B cell (primary cell): Measurements from ENCODE around the gene KDM6B. TPM values are rescaled to one million over a fixed set of nuclear protein-coding genes. Genes with fewer than 3 reads are reported as not detected.
A peak's percentile ranks its signal among the peaks of the same experiment; 100 is the strongest.

Experiments
- ATAC-seq: fragments of 200-7000 bp; cut with Tn5 transposase; one replicate; pipeline ENCODE4 v1.10.0; 2021; ENCODE audit warnings: low read depth, mild to moderate bottlenecking, moderate number of reproducible peaks, moderate library complexity
- CTCF ChIA-PET: fragments of 350-600 bp; sonication (Branson Sonifier 250); formaldehyde crosslinking; loops from one replicate; lab custom pipeline; 2021; ENCODE audit warnings: antibody characterized with exemption, inconsistent platforms; lab: Charles Lee
- POLR2A ChIA-PET: fragments of 350-600 bp; sonication (Branson Sonifier 250); formaldehyde crosslinking; loops from one replicate; lab custom pipeline; 2021; ENCODE audit warnings: antibody characterized with exemption; lab: Charles Lee
- DNase-seq: peaks from one replicate; pipeline ENCODE4 v3.0.0; 2013
- H2AFZ ChIP-seq: 2 replicates; pipeline ENCODE4 v1.6.1; 2012; ENCODE audit warnings: mild to moderate bottlenecking, low read depth, low read length; ENCODE audit not compliant: insufficient read depth, poor library complexity, severe bottlenecking
- H3K27ac ChIP-seq, 2 donors: 1 replicate in 1 of 2; 2 replicates in 1 of 2; pipeline ENCODE4 v1.5.1; 2012 to 2013; ENCODE audit warnings: low read length in 2 of 2, mild to moderate bottlenecking in 2 of 2, moderate library complexity in 1 of 2
- H3K27me3 ChIP-seq, 4 experiments: fragments of 200-600 bp in 1 of 4; sonication (generic) in 1 of 4; replicated peaks in 1 of 4; 1 replicate in 2 of 4; 2 replicates in 2 of 4; pipeline versions ENCODE4 v1.6.1 to v1.7.0; 2013 to 2016; ENCODE audit warnings: low read length in 3 of 4, mild to moderate bottlenecking in 2 of 4, mixed read lengths in 1 of 4, moderate library complexity in 1 of 4; ENCODE audit not compliant: insufficient read depth in 4 of 4, control insufficient read depth in 3 of 4; ENCODE audit errors: control extremely low read depth in 1 of 4
- H3K36me3 ChIP-seq, 2 experiments: replicated peaks in 1 of 2; 1 replicate in 1 of 2; 2 replicates in 1 of 2; pipeline versions ENCODE4 v1.6.1 to v1.7.1; 2013; ENCODE audit warnings: low read length in 1 of 2; ENCODE audit not compliant: insufficient read depth in 2 of 2, control insufficient read depth in 1 of 2; ENCODE audit errors: control extremely low read depth in 1 of 2, extremely low read depth in 1 of 2
- H3K4me1 ChIP-seq, 2 donors: fragments of 200-600 bp in 1 of 2; sonication (generic) in 1 of 2; 1 replicate in 1 of 2; 2 replicates in 1 of 2; pipeline versions ENCODE4 v1.5.1 to v1.6.1; 2013 to 2017; ENCODE audit warnings: low read length in 2 of 2; ENCODE audit not compliant: control insufficient read depth in 2 of 2, insufficient read depth in 2 of 2
- H3K4me2 ChIP-seq: replicated peaks from 2 replicates; pipeline ENCODE3; 2012; ENCODE audit warnings: mild to moderate bottlenecking, low read depth, low read length; ENCODE audit not compliant: poor library complexity, severe bottlenecking
- H3K4me3 ChIP-seq, 5 experiments: fragments of 200-600 bp in 1 of 5; sonication (generic) in 1 of 5; 1 replicate in 3 of 5; 2 replicates in 2 of 5; pipeline versions ENCODE4 v1.5.1 to v1.7.0; 2011 to 2016; ENCODE audit warnings: low read length in 4 of 5, mild to moderate bottlenecking in 4 of 5, low read depth in 2 of 5, control low read depth in 1 of 5, moderate library complexity in 1 of 5; ENCODE audit not compliant: insufficient read depth in 1 of 5; ENCODE audit errors: control extremely low read depth in 1 of 5, extremely low read depth in 1 of 5
- H3K79me2 ChIP-seq: fragments of 200-600 bp; sonication (generic); one replicate; pipeline ENCODE4 v1.6.0; 2016; ENCODE audit warnings: low read length; ENCODE audit not compliant: control insufficient read depth, insufficient read depth
- H3K9ac ChIP-seq: fragments of 200-600 bp; sonication (generic); 2 replicates; pipeline ENCODE4 v1.6.1; 2017; ENCODE audit warnings: mild to moderate bottlenecking, low read length, moderate library complexity
- H3K9me3 ChIP-seq, 3 donors: one replicate each; pipeline versions ENCODE4 v1.6.1 to v1.7.1; 2013; ENCODE audit warnings: low read length in 2 of 3; ENCODE audit not compliant: control insufficient read depth in 2 of 3, insufficient read depth in 1 of 3; ENCODE audit errors: control extremely low read depth in 1 of 3
- H4K20me1 ChIP-seq: 2 replicates; pipeline ENCODE4 v1.6.0; 2012; ENCODE audit warnings: mild to moderate bottlenecking, low read length; ENCODE audit not compliant: insufficient read depth, control insufficient read depth, poor library complexity, severe bottlenecking
- H3K27ac Mint-ChIP-seq: one replicate; pipeline ENCODE4 v1.8.0; 2021; ENCODE audit warnings: mixed read lengths
- H3K27me3 Mint-ChIP-seq: one replicate; pipeline ENCODE4 v1.8.0; 2021; ENCODE audit warnings: mixed read lengths
- H3K4me1 Mint-ChIP-seq: one replicate; pipeline ENCODE4 v1.8.0; 2021; ENCODE audit warnings: mixed read lengths
- H3K4me3 Mint-ChIP-seq: one replicate; pipeline ENCODE4 v1.8.0; 2021; ENCODE audit warnings: mixed read lengths
- H3K9me3 Mint-ChIP-seq: one replicate; pipeline ENCODE4 v1.8.0; 2022; ENCODE audit warnings: mixed read lengths; ENCODE audit not compliant: insufficient read depth
- EZH2 ChIP-seq: IDR thresholded peaks from 2 replicates; pipeline ENCODE4 v1.6.1; 2012; ENCODE audit warnings: borderline replicate concordance, low read depth, mild to moderate bottlenecking, moderate library complexity, low read length; ENCODE audit not compliant: insufficient read depth, poor library complexity, severe bottlenecking
- WGBS: methylation state at CpG from one replicate; pipeline ENCODE4 v1.1.5; 2013; ENCODE audit warnings: missing lambda C conversion rate; ENCODE audit not compliant: insufficient coverage; 5-methylcytosine and 5-hydroxymethylcytosine counted together
- intact Hi-C: fragments of 100-400 bp; cut with micrococcal nuclease; formaldehyde crosslinking; loops from one replicate; pipeline ENCODE4 v1.10.0; 2022
- polyA plus RNA-seq: library from polyadenylated mRNA; depleted of rRNA; stranded (reverse); fragments of >200 nt; gene quantifications from 2 replicates; pipeline ENCODE4 v1.2.3, GENCODE V29; 2012
- total RNA-seq, 2 donors: library from RNA; stranded (reverse); fragments of 120-200 nt in 1 of 2; gene quantifications; 1 replicate in 1 of 2; 2 replicates in 1 of 2; pipeline versions ENCODE4 v1.2.3 to v1.2.4, GENCODE V29; 2013 to 2022
- TF ChIP-seq, protein P1 (sequence below): fragments of 200-600 bp; IDR thresholded peaks from one replicate; pipeline ENCODE4 v1.8.0; 2022; ENCODE audit warnings: antibody characterized with exemption, mild to moderate bottlenecking

Gene KDM6B
- total and polyA plus RNA-seq, 2 donors (not counting 1 experiment from before 2014, with no cell fraction given) = 18.6 to 110 TPM

DNA sequence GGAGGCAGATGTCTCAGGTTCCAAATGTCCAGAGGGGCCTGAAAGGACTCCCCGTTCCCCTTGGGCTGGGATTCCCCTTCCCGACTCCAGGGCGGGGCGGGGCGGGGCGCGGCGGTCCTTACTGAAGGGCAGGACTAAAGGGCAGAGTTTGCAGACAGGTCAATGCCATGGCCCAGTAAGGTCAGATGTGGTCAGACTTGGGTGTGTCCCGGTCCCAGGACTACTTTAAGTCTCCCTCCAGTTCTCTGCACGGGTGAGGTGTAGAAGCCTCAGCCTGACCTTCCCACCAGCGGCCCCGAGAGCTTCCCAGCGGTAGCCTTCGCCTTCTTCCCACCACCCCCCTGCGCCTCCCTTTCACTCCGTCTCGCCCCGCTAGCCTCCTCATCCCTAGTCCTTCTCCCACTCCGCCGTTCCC is 532 bp downstream of the KDM6B start:
- peak; percentile 85 for DNase-seq
- Histone ChIP-seq H3K27ac (peak overlapping the region; percentile 93 to 100), H3K36me3 (no peaks in the 10 kb centered on the region), H3K27me3 (peaks cover 0 to 13% (median under 1%) of the 10 kb centered on the region in 4 experiments), H3K4me1 (peaks cover 38 to 52% of the 10 kb centered on the region in 2 donors), H4K20me1 (peaks cover 23% of the 10 kb centered on the region), H3K9ac (peak overlapping the region; percentile 83), H3K79me2 (peaks cover 30% of the 10 kb centered on the region), H2AFZ (peak overlapping the region; percentile 34), H3K4me3 (peak overlapping the region; percentile 56 to 99 (median 95)), H3K4me2 (peak overlapping the region; percentile 99), H3K9me3 (peaks cover 0 to 4% (median 0%) of the 10 kb centered on the region in 3 donors)
- TF ChIP-seq, protein P1, sequence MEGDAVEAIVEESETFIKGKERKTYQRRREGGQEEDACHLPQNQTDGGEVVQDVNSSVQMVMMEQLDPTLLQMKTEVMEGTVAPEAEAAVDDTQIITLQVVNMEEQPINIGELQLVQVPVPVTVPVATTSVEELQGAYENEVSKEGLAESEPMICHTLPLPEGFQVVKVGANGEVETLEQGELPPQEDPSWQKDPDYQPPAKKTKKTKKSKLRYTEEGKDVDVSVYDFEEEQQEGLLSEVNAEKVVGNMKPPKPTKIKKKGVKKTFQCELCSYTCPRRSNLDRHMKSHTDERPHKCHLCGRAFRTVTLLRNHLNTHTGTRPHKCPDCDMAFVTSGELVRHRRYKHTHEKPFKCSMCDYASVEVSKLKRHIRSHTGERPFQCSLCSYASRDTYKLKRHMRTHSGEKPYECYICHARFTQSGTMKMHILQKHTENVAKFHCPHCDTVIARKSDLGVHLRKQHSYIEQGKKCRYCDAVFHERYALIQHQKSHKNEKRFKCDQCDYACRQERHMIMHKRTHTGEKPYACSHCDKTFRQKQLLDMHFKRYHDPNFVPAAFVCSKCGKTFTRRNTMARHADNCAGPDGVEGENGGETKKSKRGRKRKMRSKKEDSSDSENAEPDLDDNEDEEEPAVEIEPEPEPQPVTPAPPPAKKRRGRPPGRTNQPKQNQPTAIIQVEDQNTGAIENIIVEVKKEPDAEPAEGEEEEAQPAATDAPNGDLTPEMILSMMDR = no peak
- TF ChIP-seq EZH2 = no peak
- ChIA-PET POLR2A (interaction anchor here (0.5 to 3.2 kb wide), 9 partner anchors 9 to 148 kb away, joined by 3 to 21 read pairs (median 10); partner anchors contain the start of genes CYB5D1, NAA38 and TP53), CTCF (interaction anchor here (0.6 to 5.3 kb wide), 15 partner anchors 10 to 223 kb away, joined by 3 to 53 read pairs (median 6); partner anchors contain the start of genes CYB5D1 and NAA38)
- Mint-ChIP-seq H3K27me3 (peaks cover 17% of the 10 kb centered on the region), H3K9me3 (no peaks in the 10 kb centered on the region), H3K27ac (peak overlapping the region; percentile 97), H3K4me3 (peak overlapping the region; percentile 99), H3K4me1 (peaks cover 40% of the 10 kb centered on the region)
- ATAC-seq = peak; percentile 4
- WGBS = 0% methylated on average over 18 of the region's 20 CpGs
- intact Hi-C loops = loop anchor here (1.0 to 10.0 kb wide), 6 partner anchors 12 to 1180 kb away; partner anchors contain the start of genes C17orf100, CNTROB, MED31 and NAA38
